H9 (cell line): ENCODE measurements around the gene CSMD2. TPM values are rescaled to one million over a fixed set of nuclear protein-coding genes. Genes with fewer than 3 reads are reported as not detected.

ENCODE experiments used
- DNase-seq: peaks from one replicate; pipeline ENCODE4 v3.0.0-alpha.2; 2017
- H2AFZ ChIP-seq: one replicate; pipeline ENCODE4 v1.6.1; 2013; ENCODE audit warnings: mild to moderate bottlenecking, low read length, control low read depth, moderate library complexity
- H2AK5ac ChIP-seq: 2 replicates; pipeline ENCODE4 v1.6.1; 2013; ENCODE audit warnings: low read length, control low read depth, mixed read lengths; ENCODE audit not compliant: insufficient read length
- H2BK120ac ChIP-seq: one replicate; pipeline ENCODE4 v1.6.1; 2013; ENCODE audit warnings: low read depth, mild to moderate bottlenecking, low read length, control low read depth, inconsistent platforms; ENCODE audit not compliant: poor library complexity, severe bottlenecking
- H2BK12ac ChIP-seq: 2 replicates; pipeline ENCODE4 v1.6.1; 2013; ENCODE audit warnings: low read length, control low read depth, mixed read lengths, low read depth; ENCODE audit not compliant: insufficient read length
- H2BK15ac ChIP-seq: 2 replicates; pipeline ENCODE4 v1.6.1; 2013; ENCODE audit warnings: low read depth, low read length, control low read depth
- H2BK20ac ChIP-seq: one replicate; pipeline ENCODE4 v1.6.1; 2013; ENCODE audit warnings: low read depth, mild to moderate bottlenecking, low read length, control low read depth, inconsistent platforms; ENCODE audit not compliant: poor library complexity, severe bottlenecking
- H2BK5ac ChIP-seq: 2 replicates; pipeline ENCODE4 v1.6.1; 2013; ENCODE audit warnings: low read length, control low read depth, mixed read lengths; ENCODE audit not compliant: insufficient read length
- H3K14ac ChIP-seq: 2 replicates; pipeline ENCODE4 v1.6.1; 2013; ENCODE audit warnings: low read length, control low read depth; ENCODE audit not compliant: insufficient read depth
- H3K18ac ChIP-seq: 2 replicates; pipeline ENCODE4 v1.6.1; 2013; ENCODE audit warnings: low read depth, mild to moderate bottlenecking, mixed read lengths, low read length, control low read depth; ENCODE audit not compliant: insufficient read length
- H3K23ac ChIP-seq: 2 replicates; pipeline ENCODE4 v1.6.1; 2013; ENCODE audit warnings: low read length, control low read depth, mixed read lengths, low read depth; ENCODE audit not compliant: insufficient read length
- H3K23me2 ChIP-seq: 2 replicates; pipeline ENCODE4 v1.6.1; 2013; ENCODE audit warnings: low read depth, mild to moderate bottlenecking, mixed read lengths, low read length, control low read depth; ENCODE audit not compliant: insufficient read length, poor library complexity, severe bottlenecking
- H3K27ac ChIP-seq: 2 replicates; pipeline ENCODE4 v1.5.1; 2013; ENCODE audit warnings: low read length, control low read depth, mixed read lengths, low read depth; ENCODE audit not compliant: insufficient read length
- H3K27me3 ChIP-seq: 2 replicates; pipeline ENCODE4 v1.6.1; 2013; ENCODE audit warnings: low read length, control low read depth, inconsistent platforms; ENCODE audit not compliant: insufficient read depth
- H3K4ac ChIP-seq: 2 replicates; pipeline ENCODE4 v1.6.1; 2013; ENCODE audit warnings: low read depth, mild to moderate bottlenecking, control low read depth, inconsistent platforms, low read length, moderate library complexity
- H3K4me1 ChIP-seq: 2 replicates; pipeline ENCODE4 v1.6.1; 2013; ENCODE audit warnings: low read length, control low read depth, inconsistent platforms; ENCODE audit not compliant: insufficient read depth
- H3K4me2 ChIP-seq: 2 replicates; pipeline ENCODE4 v1.6.1; 2013; ENCODE audit warnings: low read length, control low read depth, mixed read lengths; ENCODE audit not compliant: insufficient read length, insufficient read depth
- H3K56ac ChIP-seq: 2 replicates; pipeline ENCODE4 v1.6.1; 2013; ENCODE audit warnings: low read depth, mild to moderate bottlenecking, mixed read lengths, low read length, control low read depth; ENCODE audit not compliant: insufficient read length
- H3K79me1 ChIP-seq: 2 replicates; pipeline ENCODE4 v1.6.1; 2013; ENCODE audit warnings: low read depth, mild to moderate bottlenecking, moderate library complexity, low read length, control low read depth, inconsistent platforms; ENCODE audit not compliant: insufficient read depth, poor library complexity, severe bottlenecking
- H3K79me2 ChIP-seq: 2 replicates; pipeline ENCODE4 v1.6.1; 2013; ENCODE audit warnings: low read length, control low read depth, inconsistent platforms; ENCODE audit not compliant: insufficient read depth
- H3K9ac ChIP-seq: 2 replicates; pipeline ENCODE4 v1.6.1; 2013; ENCODE audit warnings: low read length, control low read depth, mixed read lengths; ENCODE audit not compliant: insufficient read length; ENCODE audit errors: extremely low read depth
- H3K9me3 ChIP-seq: one replicate; pipeline ENCODE4 v1.6.1; 2013; ENCODE audit warnings: low read depth, low read length, inconsistent platforms; ENCODE audit not compliant: control insufficient read depth
- H3T11ph ChIP-seq: one replicate; pipeline ENCODE4 v1.6.1; 2013; ENCODE audit warnings: mild to moderate bottlenecking, low read length, control low read depth, inconsistent platforms
- H4K20me1 ChIP-seq: one replicate; pipeline ENCODE4 v1.6.1; 2013; ENCODE audit not compliant: control insufficient read depth, insufficient read length, insufficient read depth
- H4K5ac ChIP-seq: 2 replicates; pipeline ENCODE4 v1.6.1; 2013; ENCODE audit warnings: low read depth, mild to moderate bottlenecking, mixed read lengths, low read length, control low read depth; ENCODE audit not compliant: insufficient read length
- H4K8ac ChIP-seq: replicated peaks from 2 replicates; pipeline ENCODE4 v1.6.1; 2013; ENCODE audit warnings: low read length, control low read depth, mixed read lengths, low read depth; ENCODE audit not compliant: insufficient read length
- H4K91ac ChIP-seq: 2 replicates; pipeline ENCODE4 v1.6.1; 2013; ENCODE audit warnings: low read depth, mild to moderate bottlenecking, moderate library complexity, mixed read lengths, low read length, control low read depth; ENCODE audit not compliant: insufficient read length
- H3K27ac Mint-ChIP-seq, 3 experiments: 2 replicates in 2 of 3; 3 replicates in 1 of 3; pipeline ENCODE4 v1.8.0; 2020 to 2021; ENCODE audit warnings: mixed read lengths in 3 of 3, mild to moderate bottlenecking in 1 of 3, moderate library complexity in 1 of 3
- H3K27me3 Mint-ChIP-seq: 2 replicates; pipeline ENCODE4 v1.8.0; 2021; ENCODE audit warnings: low read depth, mild to moderate bottlenecking, moderate library complexity, mixed read lengths
- H3K36me3 Mint-ChIP-seq, 3 experiments: 2 replicates in 2 of 3; 3 replicates in 1 of 3; pipeline ENCODE4 v1.8.0; 2020 to 2021; ENCODE audit warnings: low read depth in 3 of 3, mixed read lengths in 3 of 3; ENCODE audit not compliant: insufficient read depth in 1 of 3
- H3K4me1 Mint-ChIP-seq, 2 experiments: 2 replicates each; pipeline ENCODE4 v1.8.0; 2020; ENCODE audit warnings: mixed read lengths in 2 of 2
- H3K4me3 Mint-ChIP-seq, 2 experiments: 2 replicates in 1 of 2; 3 replicates in 1 of 2; pipeline ENCODE4 v1.8.0; 2020 to 2021; ENCODE audit warnings: mild to moderate bottlenecking in 2 of 2, mixed read lengths in 2 of 2, moderate library complexity in 1 of 2
- H3K9me3 Mint-ChIP-seq, 2 experiments: 2 replicates in 1 of 2; 3 replicates in 1 of 2; pipeline ENCODE4 v1.8.0; 2020; ENCODE audit warnings: mild to moderate bottlenecking in 2 of 2, mixed read lengths in 2 of 2, moderate library complexity in 1 of 2
- WGBS: extraction: QIAGEN DNeasy Blood & Tissue Kit; methylation state at CpG from one replicate; pipeline ENCODE4 v1.1.7; 2013; ENCODE audit warnings: missing lambda C conversion rate, low lambda C conversion rate, mixed read lengths; ENCODE audit not compliant: insufficient read length; ENCODE audit errors: extremely low coverage; 5-methylcytosine and 5-hydroxymethylcytosine counted together
- total RNA-seq: library from RNA; stranded (reverse); gene quantifications from 2 replicates; pipeline ENCODE4 v1.2.1, GENCODE V29; 2021
- TF ChIP-seq, protein P1 (sequence below): fragments of 200-600 bp; sonication (generic); conservative IDR thresholded peaks from 3 replicates; pipeline ENCODE4 v1.8.0; 2021; ENCODE audit warnings: antibody characterized with exemption, mild to moderate bottlenecking

Gene CSMD2
- total RNA-seq, 1 experiment from 2014 or later = 6.4 TPM

DNA sequence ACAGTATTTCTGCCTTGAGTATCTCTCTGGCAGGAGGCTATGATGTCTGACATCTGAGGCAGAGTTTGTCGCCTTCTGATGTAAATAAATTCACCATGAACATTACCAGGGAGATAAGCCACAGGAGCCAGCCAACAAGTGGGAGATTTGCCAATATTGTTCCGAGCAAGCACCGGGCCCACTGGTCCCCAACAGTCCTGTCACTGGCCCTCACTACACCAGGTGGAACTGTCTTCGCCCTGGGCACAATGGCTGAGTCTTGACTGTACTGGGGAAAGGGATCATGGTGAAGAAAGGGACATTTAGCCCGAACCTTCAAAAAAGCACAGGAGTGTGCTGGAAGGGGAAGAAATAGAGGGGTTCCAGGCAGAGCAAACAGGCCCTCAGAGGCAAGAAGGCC lies 243.7 kb downstream of the CSMD2 start:
- Histone ChIP-seq H4K8ac (peak overlapping the region; percentile 32), H2BK5ac (no peak overlapping the region), H3K9ac (no peak overlapping the region), H3K4me1 (no peaks in the 10 kb centered on the region), H3K4ac (no peak overlapping the region), H2BK12ac (no peak overlapping the region), H3K79me2 (no peaks in the 10 kb centered on the region; the same call in 1 of the 2 replicates), H3K4me2 (no peak overlapping the region), H3K14ac (no peak overlapping the region), H2BK15ac (no peak overlapping the region), H3K56ac (no peak overlapping the region), H2BK20ac (no peak overlapping the region), H3K9me3 (no peaks in the 10 kb centered on the region), H3K18ac (no peak overlapping the region), H3K27ac (no peak overlapping the region), H4K5ac (no peak overlapping the region), H2AFZ (no peak overlapping the region), H3K27me3 (no peaks in the 10 kb centered on the region), H4K20me1 (no peaks in the 10 kb centered on the region), H3K23ac (no peak overlapping the region), H3T11ph (no peak overlapping the region), H2BK120ac (no peak overlapping the region), H4K91ac (no peak overlapping the region), H3K79me1 (no peaks in the 10 kb centered on the region), H2AK5ac (no peak overlapping the region), H3K23me2 (no peaks in the 10 kb centered on the region)
- Mint-ChIP-seq H3K27ac (no peak overlapping the region), H3K27me3 (peaks cover 1% of the 10 kb centered on the region), H3K4me1 (no peaks in the 10 kb centered on the region), H3K4me3 (no peak overlapping the region), H3K36me3 (peaks cover 12 to 16% (median 15%) of the 10 kb centered on the region in 3 experiments; a peak in 6 of 7 replicates), H3K9me3 (no peaks in the 10 kb centered on the region)
- WGBS = no CpG with 5 or more reads among the region's 5 CpGs
- TF ChIP-seq, protein P1, sequence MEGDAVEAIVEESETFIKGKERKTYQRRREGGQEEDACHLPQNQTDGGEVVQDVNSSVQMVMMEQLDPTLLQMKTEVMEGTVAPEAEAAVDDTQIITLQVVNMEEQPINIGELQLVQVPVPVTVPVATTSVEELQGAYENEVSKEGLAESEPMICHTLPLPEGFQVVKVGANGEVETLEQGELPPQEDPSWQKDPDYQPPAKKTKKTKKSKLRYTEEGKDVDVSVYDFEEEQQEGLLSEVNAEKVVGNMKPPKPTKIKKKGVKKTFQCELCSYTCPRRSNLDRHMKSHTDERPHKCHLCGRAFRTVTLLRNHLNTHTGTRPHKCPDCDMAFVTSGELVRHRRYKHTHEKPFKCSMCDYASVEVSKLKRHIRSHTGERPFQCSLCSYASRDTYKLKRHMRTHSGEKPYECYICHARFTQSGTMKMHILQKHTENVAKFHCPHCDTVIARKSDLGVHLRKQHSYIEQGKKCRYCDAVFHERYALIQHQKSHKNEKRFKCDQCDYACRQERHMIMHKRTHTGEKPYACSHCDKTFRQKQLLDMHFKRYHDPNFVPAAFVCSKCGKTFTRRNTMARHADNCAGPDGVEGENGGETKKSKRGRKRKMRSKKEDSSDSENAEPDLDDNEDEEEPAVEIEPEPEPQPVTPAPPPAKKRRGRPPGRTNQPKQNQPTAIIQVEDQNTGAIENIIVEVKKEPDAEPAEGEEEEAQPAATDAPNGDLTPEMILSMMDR = no peak
- DNase-seq = no peak
